ENCODE measurements around the gene CHRM2. TPM values are rescaled to one million over a fixed set of nuclear protein-coding genes. Genes with fewer than 3 reads are reported as not detected.

CHRM2 gene
- total RNA-seq, 3 donors from 2014 or later, result not detected

DNA sequence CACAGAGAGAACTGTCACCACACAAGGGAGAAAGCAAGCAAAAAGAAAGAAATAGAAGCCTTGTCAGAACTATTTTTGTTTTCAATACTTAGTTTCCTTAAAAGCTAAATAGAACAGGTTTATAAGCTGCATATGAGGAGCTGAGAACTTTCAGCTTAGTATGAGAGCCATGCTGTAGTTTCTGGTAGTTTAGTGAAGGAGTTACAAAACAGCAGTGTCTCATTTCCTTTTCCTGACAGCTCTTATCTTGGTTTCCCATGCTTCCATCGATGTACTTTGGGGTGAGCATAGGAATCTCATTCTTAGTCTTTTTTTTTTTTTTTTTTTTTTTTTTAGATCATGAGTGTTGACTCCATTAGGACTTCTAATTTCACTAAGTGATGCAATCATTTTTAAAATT, 8.6 kb upstream of the CHRM2 start:
- H3K9me3 ChIP-seq, result no peaks in the 10 kb centered on the region
- intact Hi-C loops (cut with DNase I; ENCODE audit: low total_unique reads), result no loop called here
- H3K4me3 ChIP-seq, result no peak overlapping the region
- no peaks in the 10 kb centered on the region for H3K36me3 ChIP-seq
- H3K27me3 ChIP-seq, result peaks cover 0 to 3% of the 10 kb centered on the region in 2 donors
- no peak for DNase-seq (ENCODE audit: low spot score in 2 of 2)
- TF ChIP-seq, protein P1, sequence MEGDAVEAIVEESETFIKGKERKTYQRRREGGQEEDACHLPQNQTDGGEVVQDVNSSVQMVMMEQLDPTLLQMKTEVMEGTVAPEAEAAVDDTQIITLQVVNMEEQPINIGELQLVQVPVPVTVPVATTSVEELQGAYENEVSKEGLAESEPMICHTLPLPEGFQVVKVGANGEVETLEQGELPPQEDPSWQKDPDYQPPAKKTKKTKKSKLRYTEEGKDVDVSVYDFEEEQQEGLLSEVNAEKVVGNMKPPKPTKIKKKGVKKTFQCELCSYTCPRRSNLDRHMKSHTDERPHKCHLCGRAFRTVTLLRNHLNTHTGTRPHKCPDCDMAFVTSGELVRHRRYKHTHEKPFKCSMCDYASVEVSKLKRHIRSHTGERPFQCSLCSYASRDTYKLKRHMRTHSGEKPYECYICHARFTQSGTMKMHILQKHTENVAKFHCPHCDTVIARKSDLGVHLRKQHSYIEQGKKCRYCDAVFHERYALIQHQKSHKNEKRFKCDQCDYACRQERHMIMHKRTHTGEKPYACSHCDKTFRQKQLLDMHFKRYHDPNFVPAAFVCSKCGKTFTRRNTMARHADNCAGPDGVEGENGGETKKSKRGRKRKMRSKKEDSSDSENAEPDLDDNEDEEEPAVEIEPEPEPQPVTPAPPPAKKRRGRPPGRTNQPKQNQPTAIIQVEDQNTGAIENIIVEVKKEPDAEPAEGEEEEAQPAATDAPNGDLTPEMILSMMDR (IDR thresholded peaks at IDR 0.05), result no peak
- no peak for TF ChIP-seq POLR2A (IDR thresholded peaks at IDR 0.05)
- no peak for TF ChIP-seq POLR2AphosphoS5 (IDR thresholded peaks at IDR 0.05)
- H3K27ac ChIP-seq, result no peak overlapping the region
- no peaks in the 10 kb centered on the region for H3K4me1 ChIP-seq

DNA sequence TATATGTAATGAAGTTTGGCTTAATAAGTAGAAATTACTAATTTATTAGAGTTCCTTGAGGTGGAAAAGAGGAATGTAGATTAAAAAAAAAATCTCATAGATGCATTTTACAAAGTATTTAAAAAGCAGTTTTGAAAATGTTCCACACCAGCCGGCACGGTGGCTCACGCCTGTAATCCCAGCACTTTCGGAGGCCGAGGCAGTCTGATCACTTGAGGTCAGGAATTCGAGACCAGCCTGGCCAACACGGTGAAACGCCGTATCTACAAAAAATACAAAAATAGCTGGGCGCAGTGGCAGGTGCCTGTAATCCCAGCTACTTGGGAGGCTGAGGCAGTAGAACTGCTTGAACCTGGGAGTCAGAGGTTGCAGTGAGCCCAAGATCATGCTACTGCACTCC, 3.2 kb upstream of the CHRM2 start:
- no peak for TF ChIP-seq POLR2A (IDR thresholded peaks at IDR 0.05)
- TF ChIP-seq, protein P1 (IDR thresholded peaks at IDR 0.05), result no peak
- TF ChIP-seq POLR2AphosphoS5 (IDR thresholded peaks at IDR 0.05), result no peak
- no peak for DNase-seq (ENCODE audit: low spot score in 2 of 2)
- Histone ChIP-seq H3K4me3 (no peak overlapping the region), H3K27ac (no peak overlapping the region), H3K4me1 (peaks cover 0 to 8% of the 10 kb centered on the region in 2 donors), H3K9me3 (no peaks in the 10 kb centered on the region), H3K36me3 (no peaks in the 10 kb centered on the region), H3K27me3 (peaks cover 0 to 26% of the 10 kb centered on the region in 2 donors)
- intact Hi-C loops (cut with DNase I; ENCODE audit: low total_unique reads), result no loop called here

DNA sequence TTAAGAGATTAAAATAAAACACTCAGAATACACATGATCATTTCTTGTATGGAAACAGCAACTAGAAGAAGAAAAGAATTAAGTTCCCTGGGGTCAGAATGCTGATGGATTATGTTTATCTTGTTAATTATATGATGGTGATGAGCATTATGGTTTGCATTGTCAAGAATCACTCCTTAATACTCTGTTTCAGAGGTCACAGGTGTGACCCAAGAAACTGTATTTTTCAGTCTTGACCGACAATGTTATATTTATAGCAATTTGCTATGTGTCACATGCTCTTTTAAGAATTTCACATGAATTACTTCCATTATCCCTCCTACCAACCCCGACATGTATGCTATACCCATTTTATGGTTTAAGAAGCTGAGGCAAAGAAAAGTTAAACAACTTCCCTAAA, 2.7 kb upstream of the CHRM2 start:
- DNase-seq (ENCODE audit: low spot score in 2 of 2), result no peak
- Histone ChIP-seq H3K9me3 (no peaks in the 10 kb centered on the region), H3K4me3 (no peak overlapping the region), H3K27ac (no peak overlapping the region), H3K27me3 (peaks cover 0 to 32% of the 10 kb centered on the region in 2 donors), H3K36me3 (no peaks in the 10 kb centered on the region), H3K4me1 (peaks cover 0 to 9% of the 10 kb centered on the region in 2 donors)
- TF ChIP-seq POLR2A (IDR thresholded peaks at IDR 0.05) (no peak), POLR2AphosphoS5 (IDR thresholded peaks at IDR 0.05) (no peak)
- TF ChIP-seq, protein P1 (IDR thresholded peaks at IDR 0.05), result no peak
- intact Hi-C loops (cut with DNase I; ENCODE audit: low total_unique reads), result no loop called here

DNA sequence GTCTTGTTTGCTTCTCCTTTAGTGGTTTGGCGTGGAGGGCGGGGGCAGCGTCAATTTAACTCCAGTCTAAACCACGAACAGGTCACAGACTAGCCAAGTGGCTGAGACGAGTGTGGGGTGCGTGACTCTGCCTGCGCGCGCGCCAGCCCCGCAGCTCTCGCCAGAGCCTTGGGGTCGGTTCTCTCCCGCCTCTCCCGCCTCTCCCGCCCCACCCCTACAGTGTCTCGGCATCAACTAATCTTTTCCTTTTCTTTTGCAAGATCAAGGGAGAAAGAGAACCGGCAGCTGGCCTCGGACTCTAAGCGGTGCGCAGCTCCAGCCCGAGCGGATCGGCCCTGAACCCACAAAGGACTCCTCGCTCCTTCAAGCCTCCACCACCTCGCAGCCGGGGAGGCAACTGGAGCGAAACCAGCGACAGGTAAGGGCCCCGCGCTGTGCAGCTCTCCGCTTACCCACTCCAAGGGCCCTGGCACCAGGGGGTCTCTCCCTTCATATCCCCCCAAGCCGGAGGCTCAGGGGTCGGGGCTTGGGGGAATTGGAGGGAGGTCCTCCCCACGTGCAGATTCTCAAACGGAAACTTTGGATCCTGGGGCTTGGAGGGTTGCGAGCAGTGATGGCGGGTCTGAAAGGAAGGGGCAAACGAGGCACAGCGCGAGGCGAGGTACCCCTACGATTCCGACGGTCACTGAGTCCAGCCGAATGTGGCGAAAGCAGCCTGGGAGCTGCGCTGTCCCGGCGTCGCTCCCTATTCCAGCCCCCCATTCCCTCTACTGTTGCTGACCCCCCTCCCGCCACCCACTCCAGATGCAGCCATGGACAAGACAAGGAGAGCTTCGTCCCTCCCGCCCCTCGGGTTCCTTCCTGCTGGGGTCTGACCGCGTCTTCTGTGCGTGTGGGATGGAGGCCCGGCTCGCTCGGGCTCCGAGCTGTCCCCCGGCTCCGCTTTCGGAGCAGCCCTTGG, 829 bp downstream of the CHRM2 start:
- Histone ChIP-seq H3K4me3 (peak overlapping the region in 2 of 3 donors; percentile 16 to 56), H3K9me3 (no peaks in the 10 kb centered on the region), H3K36me3 (no peaks in the 10 kb centered on the region), H3K27ac (no peak overlapping the region), H3K27me3 (peaks cover 0 to 44% of the 10 kb centered on the region in 2 donors), H3K4me1 (peaks cover 0 to 13% of the 10 kb centered on the region in 2 donors)
- TF ChIP-seq, protein P1 (IDR thresholded peaks at IDR 0.05), result no peak
- TF ChIP-seq POLR2AphosphoS5 (IDR thresholded peaks at IDR 0.05) (no peak), POLR2A (IDR thresholded peaks at IDR 0.05) (no peak)
- DNase-seq (ENCODE audit: low spot score in 2 of 2), result no peak
- intact Hi-C loops (cut with DNase I; ENCODE audit: low total_unique reads), result no loop called here
